ENCODE measurements around the gene LETM1. TPM values are rescaled to one million over a fixed set of nuclear protein-coding genes. Genes with fewer than 3 reads are reported as not detected.
A peak's percentile ranks its signal among the peaks of the same experiment; 100 is the strongest.

LETM1 gene
- total RNA-seq, 1 experiment from 2014 or later: 102 TPM

DNA sequence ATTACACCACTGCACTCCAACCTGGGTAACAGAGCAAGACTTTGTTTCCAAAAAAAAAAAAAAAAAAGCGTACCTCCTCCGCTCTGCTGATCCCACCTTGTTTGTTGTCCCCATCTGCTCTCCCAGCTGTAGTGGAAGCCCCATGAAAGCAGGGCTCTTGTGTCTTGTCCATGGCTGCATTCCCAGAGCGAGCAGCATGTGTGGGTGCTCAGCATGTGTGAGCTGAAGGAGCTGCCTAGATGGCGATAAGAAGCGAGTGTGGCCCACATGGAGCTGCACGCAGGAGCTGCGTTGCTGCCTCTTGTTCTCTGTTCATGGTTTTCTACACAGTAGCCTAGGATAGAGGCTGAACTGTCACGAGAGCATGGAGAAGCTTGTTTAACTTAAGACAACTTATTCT is 27.6 kb upstream of the LETM1 start:
- POLR2A ChIA-PET (ENCODE audit: low non-redundant PET): no interaction called here
- H3K27ac ChIP-seq (ENCODE audit: low read depth, low read length, poor library complexity, severe bottlenecking): no peak overlapping the region
- no TSS peak for BruUV-seq (replicated peaks)
- intact Hi-C loops (cut with micrococcal nuclease; ENCODE audit: unreplicated experiment): no loop called here
- H3K4me1 ChIP-seq (ENCODE audit: insufficient read depth, low read length, poor library complexity, severe bottlenecking): no peaks in the 10 kb centered on the region
- H3K9me3 ChIP-seq (ENCODE audit: low read depth, low read length, poor library complexity, severe bottlenecking): no peaks in the 10 kb centered on the region
- H3K4me3 ChIP-seq (ENCODE audit: low read depth, low read length, poor library complexity, severe bottlenecking): no peak overlapping the region
- CTCF ChIA-PET: no interaction called here
- no peak for DNase-seq (ENCODE audit: low spot score)
- no peaks in the 10 kb centered on the region for H3K27me3 ChIP-seq (replicated peaks; ENCODE audit: insufficient read depth, low read depth, low read length, poor library complexity)
- no peaks in the 10 kb centered on the region for H3K36me3 ChIP-seq (ENCODE audit: insufficient read depth, low read length, poor library complexity, severe bottlenecking)
- TF ChIP-seq EZH2 (IDR thresholded peaks at IDR 0.05; ENCODE audit: borderline replicate concordance, low read depth, low read length, poor library complexity, severe bottlenecking): no peak
- TF ChIP-seq, protein P1, sequence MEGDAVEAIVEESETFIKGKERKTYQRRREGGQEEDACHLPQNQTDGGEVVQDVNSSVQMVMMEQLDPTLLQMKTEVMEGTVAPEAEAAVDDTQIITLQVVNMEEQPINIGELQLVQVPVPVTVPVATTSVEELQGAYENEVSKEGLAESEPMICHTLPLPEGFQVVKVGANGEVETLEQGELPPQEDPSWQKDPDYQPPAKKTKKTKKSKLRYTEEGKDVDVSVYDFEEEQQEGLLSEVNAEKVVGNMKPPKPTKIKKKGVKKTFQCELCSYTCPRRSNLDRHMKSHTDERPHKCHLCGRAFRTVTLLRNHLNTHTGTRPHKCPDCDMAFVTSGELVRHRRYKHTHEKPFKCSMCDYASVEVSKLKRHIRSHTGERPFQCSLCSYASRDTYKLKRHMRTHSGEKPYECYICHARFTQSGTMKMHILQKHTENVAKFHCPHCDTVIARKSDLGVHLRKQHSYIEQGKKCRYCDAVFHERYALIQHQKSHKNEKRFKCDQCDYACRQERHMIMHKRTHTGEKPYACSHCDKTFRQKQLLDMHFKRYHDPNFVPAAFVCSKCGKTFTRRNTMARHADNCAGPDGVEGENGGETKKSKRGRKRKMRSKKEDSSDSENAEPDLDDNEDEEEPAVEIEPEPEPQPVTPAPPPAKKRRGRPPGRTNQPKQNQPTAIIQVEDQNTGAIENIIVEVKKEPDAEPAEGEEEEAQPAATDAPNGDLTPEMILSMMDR (conservative IDR thresholded peaks at IDR 0.05; ENCODE audit: low read depth, low read length): no peak

DNA sequence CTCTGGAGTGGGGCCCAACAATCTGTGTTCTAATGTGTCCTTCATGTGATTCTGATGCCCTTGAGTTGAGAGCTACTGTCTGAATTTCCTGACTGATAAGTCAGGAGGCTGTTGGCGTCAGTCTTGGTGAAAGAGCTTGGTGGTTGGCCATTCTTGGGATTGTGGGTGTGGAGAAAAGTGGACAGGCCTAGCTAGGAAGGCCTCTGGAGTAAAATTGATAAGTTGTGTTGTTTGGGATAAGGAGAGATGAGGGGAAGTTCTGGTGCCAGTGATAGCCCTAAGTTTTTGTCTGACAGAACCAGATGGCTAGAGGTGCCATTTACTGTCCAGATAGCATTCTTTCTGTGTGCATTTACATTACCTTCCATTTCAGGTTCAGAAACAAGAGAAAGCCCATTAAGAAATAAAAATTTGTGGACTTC is 26.9 kb upstream of the LETM1 start:
- DNase-seq (ENCODE audit: low spot score): no peak
- Histone ChIP-seq H3K27me3 (replicated peaks; ENCODE audit: insufficient read depth, low read depth, low read length, poor library complexity) (no peaks in the 10 kb centered on the region), H3K36me3 (ENCODE audit: insufficient read depth, low read length, poor library complexity, severe bottlenecking) (no peaks in the 10 kb centered on the region), H3K4me1 (ENCODE audit: insufficient read depth, low read length, poor library complexity, severe bottlenecking) (no peaks in the 10 kb centered on the region), H3K27ac (ENCODE audit: low read depth, low read length, poor library complexity, severe bottlenecking) (no peak overlapping the region), H3K4me3 (ENCODE audit: low read depth, low read length, poor library complexity, severe bottlenecking) (no peak overlapping the region), H3K9me3 (ENCODE audit: low read depth, low read length, poor library complexity, severe bottlenecking) (no peaks in the 10 kb centered on the region)
- no peak for TF ChIP-seq EZH2 (IDR thresholded peaks at IDR 0.05; ENCODE audit: borderline replicate concordance, low read depth, low read length, poor library complexity, severe bottlenecking)
- TF ChIP-seq, protein P1 (conservative IDR thresholded peaks at IDR 0.05; ENCODE audit: low read depth, low read length): no peak
- POLR2A ChIA-PET (ENCODE audit: low non-redundant PET): interaction anchor here (0.6 kb wide), 1 partner anchor 359 kb away, joined by 3 read pairs; no protein-coding TSS in a partner anchor
- BruUV-seq (replicated peaks): no TSS peak
- intact Hi-C loops (cut with micrococcal nuclease; ENCODE audit: unreplicated experiment): no loop called here
- CTCF ChIA-PET: no interaction called here

DNA sequence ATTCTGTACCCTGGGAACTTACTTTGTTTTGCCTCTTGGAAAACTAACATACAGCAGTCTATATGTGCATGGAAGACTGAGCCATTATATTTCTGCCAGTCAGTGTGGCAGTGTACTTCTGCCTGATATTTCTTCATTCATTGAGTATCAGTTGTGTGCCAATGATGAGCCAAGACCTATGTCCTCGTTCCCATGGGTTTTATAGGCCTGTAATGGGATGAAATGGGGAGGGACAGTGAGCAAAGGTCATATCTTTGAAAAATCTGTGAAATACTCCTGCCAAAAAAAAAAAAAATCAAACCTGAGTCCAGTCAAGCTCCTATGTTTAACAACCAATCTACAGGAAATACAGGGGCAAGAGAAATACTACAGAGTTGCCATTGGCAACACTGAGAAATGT is 24.4 kb upstream of the LETM1 start:
- no peak overlapping the region for H3K27ac ChIP-seq (ENCODE audit: low read depth, low read length, poor library complexity, severe bottlenecking)
- CTCF ChIA-PET: no interaction called here
- no peak for DNase-seq (ENCODE audit: low spot score)

More for the DNA sequence above, 24.4 kb upstream of the LETM1 start:
- TF ChIP-seq, protein P1 (conservative IDR thresholded peaks at IDR 0.05; ENCODE audit: low read depth, low read length): no peak
- no peak for TF ChIP-seq EZH2 (IDR thresholded peaks at IDR 0.05; ENCODE audit: borderline replicate concordance, low read depth, low read length, poor library complexity, severe bottlenecking)
- intact Hi-C loops (cut with micrococcal nuclease; ENCODE audit: unreplicated experiment): no loop called here
- Histone ChIP-seq H3K4me1 (ENCODE audit: insufficient read depth, low read length, poor library complexity, severe bottlenecking) (no peaks in the 10 kb centered on the region), H3K4me3 (ENCODE audit: low read depth, low read length, poor library complexity, severe bottlenecking) (no peak overlapping the region), H3K9me3 (ENCODE audit: low read depth, low read length, poor library complexity, severe bottlenecking) (no peaks in the 10 kb centered on the region), H3K36me3 (ENCODE audit: insufficient read depth, low read length, poor library complexity, severe bottlenecking) (no peaks in the 10 kb centered on the region), H3K27me3 (replicated peaks; ENCODE audit: insufficient read depth, low read depth, low read length, poor library complexity) (no peaks in the 10 kb centered on the region)
- TSS peak; percentile 2 for BruUV-seq (replicated peaks)
- POLR2A ChIA-PET (ENCODE audit: low non-redundant PET): interaction anchor here (0.6 kb wide), 1 partner anchor 163 kb away, joined by 6 read pairs; no protein-coding TSS in a partner anchor

All from A673 (cell line).